RWPE2 (cell line): ENCODE data around the gene KLHL36.

Source experiments
- ATAC-seq: fragments of 200-7000 bp; cut with Tn5 transposase; 3 replicates; pipeline ENCODE4 v1.9.1; 2021; ENCODE audit warnings: low read depth
- DNase-seq: peaks from one replicate; pipeline ENCODE4 v3.0.0-alpha.2; 2020; ENCODE audit warnings: low spot score
- H3K27ac ChIP-seq: fragments of 450-650 bp; 2 replicates; pipeline ENCODE4 v1.5.1; 2017; ENCODE audit warnings: mild to moderate bottlenecking; ENCODE audit not compliant: poor library complexity, severe bottlenecking
- H3K27me3 ChIP-seq: fragments of 250-450 bp; sonication (Bioruptor Pico); 2 replicates; pipeline ENCODE4 v1.5.1; 2021; ENCODE audit warnings: mild to moderate bottlenecking, moderate library complexity; ENCODE audit not compliant: insufficient read depth, poor library complexity, severe bottlenecking
- H3K36me3 ChIP-seq: fragments of 250-450 bp; sonication (Bioruptor Pico); 2 replicates; pipeline ENCODE4 v1.5.1; 2020; ENCODE audit warnings: low read depth, mild to moderate bottlenecking, moderate library complexity
- H3K4me1 ChIP-seq: fragments of 250-450 bp; sonication (Bioruptor Pico); 2 replicates; pipeline ENCODE4 v1.5.1; 2021; ENCODE audit warnings: mild to moderate bottlenecking, moderate library complexity; ENCODE audit not compliant: insufficient read depth, poor library complexity, severe bottlenecking
- H3K4me3 ChIP-seq: fragments of 250-450 bp; sonication (Bioruptor Pico); 2 replicates; pipeline ENCODE4 v1.5.1; 2021; ENCODE audit warnings: mild to moderate bottlenecking, moderate library complexity; ENCODE audit not compliant: severe bottlenecking
- H3K9me3 ChIP-seq: fragments of 250-450 bp; sonication (Bioruptor Pico); 2 replicates; pipeline ENCODE4 v1.5.1; 2021; ENCODE audit warnings: mild to moderate bottlenecking, moderate library complexity; ENCODE audit not compliant: severe bottlenecking
- TF ChIP-seq, protein P1 (sequence below): fragments of 450-650 bp; IDR thresholded peaks from one replicate; pipeline ENCODE4 v1.5.1; 2017; ENCODE audit warnings: mild to moderate bottlenecking, moderate library complexity; ENCODE audit not compliant: poor library complexity, severe bottlenecking

KLHL36 gene

DNA sequence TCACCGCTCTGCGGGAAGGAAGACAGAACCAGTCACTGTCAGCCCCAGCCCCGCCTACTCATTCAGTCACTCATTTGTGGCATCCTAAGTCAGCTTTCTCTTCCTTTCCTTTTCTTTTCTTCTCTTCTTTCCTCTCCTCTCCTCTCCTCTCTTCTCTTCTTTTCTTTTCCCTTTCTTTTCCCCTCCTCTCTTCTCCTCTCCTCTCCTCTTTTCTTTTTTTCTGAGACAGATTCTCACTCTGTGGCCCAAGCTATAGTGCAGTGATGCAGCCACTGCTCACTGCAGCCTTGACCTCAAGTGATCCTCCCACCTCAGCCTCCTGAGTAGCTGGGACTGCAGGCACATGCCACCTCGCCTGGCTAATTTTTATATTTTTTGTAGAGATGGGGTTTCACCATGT is 10.6 kb upstream of the KLHL36 start:
- TF ChIP-seq, protein P1, sequence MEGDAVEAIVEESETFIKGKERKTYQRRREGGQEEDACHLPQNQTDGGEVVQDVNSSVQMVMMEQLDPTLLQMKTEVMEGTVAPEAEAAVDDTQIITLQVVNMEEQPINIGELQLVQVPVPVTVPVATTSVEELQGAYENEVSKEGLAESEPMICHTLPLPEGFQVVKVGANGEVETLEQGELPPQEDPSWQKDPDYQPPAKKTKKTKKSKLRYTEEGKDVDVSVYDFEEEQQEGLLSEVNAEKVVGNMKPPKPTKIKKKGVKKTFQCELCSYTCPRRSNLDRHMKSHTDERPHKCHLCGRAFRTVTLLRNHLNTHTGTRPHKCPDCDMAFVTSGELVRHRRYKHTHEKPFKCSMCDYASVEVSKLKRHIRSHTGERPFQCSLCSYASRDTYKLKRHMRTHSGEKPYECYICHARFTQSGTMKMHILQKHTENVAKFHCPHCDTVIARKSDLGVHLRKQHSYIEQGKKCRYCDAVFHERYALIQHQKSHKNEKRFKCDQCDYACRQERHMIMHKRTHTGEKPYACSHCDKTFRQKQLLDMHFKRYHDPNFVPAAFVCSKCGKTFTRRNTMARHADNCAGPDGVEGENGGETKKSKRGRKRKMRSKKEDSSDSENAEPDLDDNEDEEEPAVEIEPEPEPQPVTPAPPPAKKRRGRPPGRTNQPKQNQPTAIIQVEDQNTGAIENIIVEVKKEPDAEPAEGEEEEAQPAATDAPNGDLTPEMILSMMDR = no peak
- no peak for DNase-seq
- H3K36me3 ChIP-seq = no peaks in the 10 kb centered on the region

GRCh38 chr16:84638231-84638806 is 10.0 kb upstream of the KLHL36 start:
- peaks cover 24% of the 10 kb centered on the region for H3K4me1 ChIP-seq
- no peak overlapping the region for H3K27ac ChIP-seq
- DNase-seq (no peak), ATAC-seq (no peak)
- TF ChIP-seq, protein P1 = no peak
- H3K27me3 ChIP-seq = no peaks in the 10 kb centered on the region
- no peaks in the 10 kb centered on the region for H3K36me3 ChIP-seq
- no peak overlapping the region for H3K4me3 ChIP-seq
- no peaks in the 10 kb centered on the region for H3K9me3 ChIP-seq

More for the DNA sequence above, 10.6 kb upstream of the KLHL36 start:
- no peaks in the 10 kb centered on the region for H3K27me3 ChIP-seq
- H3K9me3 ChIP-seq = no peaks in the 10 kb centered on the region
- H3K4me1 ChIP-seq = peaks cover 18% of the 10 kb centered on the region
- no peak for ATAC-seq
- H3K27ac ChIP-seq = no peak overlapping the region
- H3K4me3 ChIP-seq = no peak overlapping the region

GRCh38 chr16:84640145-84640544 is 8.2 kb upstream of the KLHL36 start:
- Histone ChIP-seq H3K36me3 (no peaks in the 10 kb centered on the region), H3K27me3 (no peaks in the 10 kb centered on the region), H3K4me1 (peaks cover 37% of the 10 kb centered on the region), H3K9me3 (no peaks in the 10 kb centered on the region), H3K4me3 (no peak overlapping the region), H3K27ac (no peak overlapping the region)
- TF ChIP-seq, protein P1 = no peak
- no peak for ATAC-seq
- DNase-seq = no peak

- Histone ChIP-seq H3K4me1 (peaks cover 37% of the 10 kb centered on the region), H3K27ac (peak overlapping the region; percentile 71), H3K36me3 (no peaks in the 10 kb centered on the region), H3K27me3 (no peaks in the 10 kb centered on the region), H3K9me3 (no peaks in the 10 kb centered on the region), H3K4me3 (no peak overlapping the region)
- TF ChIP-seq, protein P1 = no peak
- DNase-seq (no peak), ATAC-seq (no peak)
Observed at GRCh38 chr16:84641643-84642358, 6.5 kb upstream of the KLHL36 start.

- Histone ChIP-seq H3K9me3 (no peaks in the 10 kb centered on the region), H3K27ac (peak overlapping the region; percentile 71), H3K36me3 (no peaks in the 10 kb centered on the region), H3K4me3 (no peak overlapping the region), H3K4me1 (peaks cover 37% of the 10 kb centered on the region), H3K27me3 (no peaks in the 10 kb centered on the region)
- peak; percentile 81 for DNase-seq
- TF ChIP-seq, protein P1 = no peak
- peak; percentile 82 for ATAC-seq
Observed at GRCh38 chr16:84643180-84643583, 5.1 kb upstream of the KLHL36 start.
